ENCODE measurements around the gene EPHB1. TPM values are rescaled to one million over a fixed set of nuclear protein-coding genes. Genes with fewer than 3 reads are reported as not detected.

EPHB1 gene
- total and polyA plus RNA-seq, 12 donors = 0.07 to 3.4 (median 1.6) TPM

DNA sequence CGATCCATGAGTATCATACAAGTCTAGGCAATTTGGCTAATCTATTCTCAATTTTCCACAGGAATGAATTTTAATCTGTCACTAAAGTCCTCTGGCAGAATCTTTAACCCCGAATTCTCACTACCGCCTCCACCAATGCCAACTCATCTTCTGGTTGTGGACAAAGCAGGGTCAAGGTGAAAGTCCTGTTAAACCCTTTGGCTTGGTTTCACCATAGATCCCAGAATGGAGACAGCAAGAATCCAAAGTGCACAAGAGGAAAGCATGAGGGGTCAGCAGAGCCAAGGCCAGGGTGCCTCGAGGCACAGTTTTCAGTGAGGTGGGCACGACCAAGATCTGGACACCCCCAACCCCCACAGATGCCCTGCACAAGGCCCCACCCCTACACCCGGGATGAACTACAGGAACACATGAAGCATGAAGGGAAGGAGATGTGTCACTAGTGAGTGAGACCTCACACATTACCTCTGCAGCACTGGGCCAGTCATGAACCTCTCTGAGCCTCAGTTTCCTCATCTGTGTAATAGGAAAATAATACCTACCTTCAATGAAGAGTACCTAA is 466.2 kb downstream of the EPHB1 start:
- H3K4me1 ChIP-seq = no peaks in the 10 kb centered on the region
- H3K36me3 ChIP-seq = no peaks in the 10 kb centered on the region
- no peak overlapping the region for H3K27ac ChIP-seq
- ATAC-seq (no peak), DNase-seq (no peak)
- intact Hi-C loops (cut with DNase I) = no loop called here
- H3K9me3 ChIP-seq = peaks cover 0 to 4% (median 0%) of the 10 kb centered on the region in 11 donors
- TF ChIP-seq, protein P1, sequence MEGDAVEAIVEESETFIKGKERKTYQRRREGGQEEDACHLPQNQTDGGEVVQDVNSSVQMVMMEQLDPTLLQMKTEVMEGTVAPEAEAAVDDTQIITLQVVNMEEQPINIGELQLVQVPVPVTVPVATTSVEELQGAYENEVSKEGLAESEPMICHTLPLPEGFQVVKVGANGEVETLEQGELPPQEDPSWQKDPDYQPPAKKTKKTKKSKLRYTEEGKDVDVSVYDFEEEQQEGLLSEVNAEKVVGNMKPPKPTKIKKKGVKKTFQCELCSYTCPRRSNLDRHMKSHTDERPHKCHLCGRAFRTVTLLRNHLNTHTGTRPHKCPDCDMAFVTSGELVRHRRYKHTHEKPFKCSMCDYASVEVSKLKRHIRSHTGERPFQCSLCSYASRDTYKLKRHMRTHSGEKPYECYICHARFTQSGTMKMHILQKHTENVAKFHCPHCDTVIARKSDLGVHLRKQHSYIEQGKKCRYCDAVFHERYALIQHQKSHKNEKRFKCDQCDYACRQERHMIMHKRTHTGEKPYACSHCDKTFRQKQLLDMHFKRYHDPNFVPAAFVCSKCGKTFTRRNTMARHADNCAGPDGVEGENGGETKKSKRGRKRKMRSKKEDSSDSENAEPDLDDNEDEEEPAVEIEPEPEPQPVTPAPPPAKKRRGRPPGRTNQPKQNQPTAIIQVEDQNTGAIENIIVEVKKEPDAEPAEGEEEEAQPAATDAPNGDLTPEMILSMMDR (IDR thresholded peaks at IDR 0.05) = no peak
- WGBS, 2 donors = 91 to 93% methylated on average over 6 of the region's 6 CpGs
- H3K27me3 ChIP-seq = no peaks in the 10 kb centered on the region
- no peak overlapping the region for H3K4me3 ChIP-seq

DNA sequence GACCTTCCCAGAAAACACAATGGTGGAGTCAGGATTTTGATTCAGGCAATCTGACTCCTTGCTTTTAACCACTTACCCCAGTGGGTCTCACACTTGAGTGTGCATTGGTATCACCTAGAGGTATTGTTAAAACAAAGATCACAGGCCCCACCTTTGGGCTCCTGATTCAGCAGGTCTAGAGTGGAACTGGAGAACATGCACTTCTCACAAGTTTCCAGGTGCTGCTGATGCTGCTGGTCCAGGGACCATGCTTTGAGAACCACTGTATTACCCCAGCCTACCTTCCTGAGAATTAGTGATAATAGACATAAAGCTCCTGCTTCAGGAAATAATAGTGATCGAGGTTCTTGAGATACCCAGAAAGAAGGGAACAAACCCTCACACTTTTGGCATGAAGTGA is 466.9 kb downstream of the EPHB1 start:
- no peak for ATAC-seq
- no peak for DNase-seq
- H3K4me3 ChIP-seq = no peak overlapping the region
- WGBS, 2 donors = 79 to 85% methylated on average over 1 of the region's 1 CpG
- intact Hi-C loops (cut with DNase I) = no loop called here
- peaks cover 0 to 4% (median 0%) of the 10 kb centered on the region in 11 donors for H3K9me3 ChIP-seq
- no peaks in the 10 kb centered on the region for H3K4me1 ChIP-seq
- H3K27ac ChIP-seq = no peak overlapping the region
- H3K27me3 ChIP-seq = no peaks in the 10 kb centered on the region
- H3K36me3 ChIP-seq = no peaks in the 10 kb centered on the region
- TF ChIP-seq, protein P1 (IDR thresholded peaks at IDR 0.05) = no peak

DNA sequence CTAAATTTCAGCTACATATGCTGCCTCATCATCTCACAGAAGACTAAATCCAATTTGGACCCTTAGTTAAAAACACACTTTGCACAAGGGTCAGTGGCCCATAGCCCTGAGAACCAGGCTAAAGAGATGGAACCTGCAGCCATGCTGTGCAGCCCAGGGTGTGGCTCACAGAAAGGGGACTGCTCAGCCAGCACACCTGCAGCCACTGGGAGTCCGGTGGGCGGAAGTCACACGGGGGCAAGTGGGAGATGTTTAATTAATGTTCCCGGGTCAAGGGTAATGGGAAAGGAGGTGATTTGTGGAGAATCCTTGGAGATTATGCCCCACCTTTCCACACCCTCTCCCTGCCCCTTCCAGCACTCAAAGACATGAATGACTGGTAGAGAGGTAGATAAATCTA is 467.4 kb downstream of the EPHB1 start:
- Histone ChIP-seq H3K4me1 (no peaks in the 10 kb centered on the region), H3K4me3 (no peak overlapping the region), H3K9me3 (peaks cover 0 to 4% (median 0%) of the 10 kb centered on the region in 11 donors), H3K27me3 (no peaks in the 10 kb centered on the region), H3K36me3 (no peaks in the 10 kb centered on the region), H3K27ac (no peak overlapping the region)
- WGBS, 2 donors = 95 to 96% methylated on average over 4 of the region's 4 CpGs
- TF ChIP-seq, protein P1 (IDR thresholded peaks at IDR 0.05) = no peak
- DNase-seq (no peak), ATAC-seq (no peak)
- intact Hi-C loops (cut with DNase I) = no loop called here

DNA sequence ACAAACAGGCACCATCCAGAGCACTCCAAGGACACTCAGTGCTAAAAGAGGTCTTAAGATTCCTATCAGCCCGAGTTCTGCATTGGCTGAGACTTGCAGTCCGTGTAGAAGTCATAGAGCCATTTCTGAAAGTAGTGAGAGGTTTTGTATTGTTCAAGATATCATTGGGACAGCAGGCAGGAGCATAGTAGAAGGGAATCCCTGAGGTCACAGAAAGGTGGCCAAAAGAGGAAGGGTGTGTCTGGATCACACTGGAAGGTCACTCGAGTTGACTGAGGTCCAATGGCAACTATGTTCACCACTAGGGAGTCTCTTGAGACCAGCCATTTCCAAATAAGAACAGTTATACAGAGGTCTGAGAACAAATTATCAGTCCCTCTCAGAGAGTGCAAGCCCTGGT is 468.3 kb downstream of the EPHB1 start:
- H3K9me3 ChIP-seq = peaks cover 0 to under 1% (median 0%) of the 10 kb centered on the region in 11 donors
- intact Hi-C loops (cut with DNase I) = no loop called here
- H3K27me3 ChIP-seq = no peaks in the 10 kb centered on the region
- ATAC-seq (peak in 1 of 8 donors; percentile 34), DNase-seq (no peak)
- WGBS, 2 donors = 53 to 54% methylated on average over 3 of the region's 3 CpGs
- H3K4me3 ChIP-seq = no peak overlapping the region
- TF ChIP-seq, protein P1 (IDR thresholded peaks at IDR 0.05) = no peak
- H3K27ac ChIP-seq = no peak overlapping the region
- H3K4me1 ChIP-seq = no peaks in the 10 kb centered on the region
- H3K36me3 ChIP-seq = no peaks in the 10 kb centered on the region

Measured in heart right ventricle (tissue), 16 donors.